Measurements from ENCODE around the gene UBE2J1.

- TF ChIP-seq CTCF (optimal IDR thresholded peaks at IDR 0.05 in 1 of 3, IDR thresholded peaks at IDR 0.05 in 1 of 3, conservative IDR thresholded peaks at IDR 0.05 in 1 of 3; ENCODE audit: extremely low read depth in 1 of 3, insufficient read depth in 2 of 3, low read length in 3 of 3) (no peak), EZH2 (IDR thresholded peaks at IDR 0.05; ENCODE audit: low read length) (no peak)
Measured at GRCh38 chr6:89393659-89394058, 41.1 kb upstream of the UBE2J1 start.
